Parathyroid adenoma (tissue), 2 donors: ENCODE data around the gene PLEKHG2.

Experiments
- H2AFZ ChIP-seq: fragments of 300-600 bp; sonication (generic); one replicate; pipeline ENCODE4 v1.7.0; 2017; ENCODE audit warnings: antibody characterized with exemption, mild to moderate bottlenecking
- H3K27ac ChIP-seq: fragments of 300-600 bp; sonication (generic); one replicate; pipeline ENCODE4 v1.7.0; 2017
- H3K27me3 ChIP-seq: fragments of 300-600 bp; sonication (generic); one replicate; pipeline ENCODE4 v1.7.0; 2017; ENCODE audit warnings: low read length; ENCODE audit not compliant: control insufficient read depth, insufficient read depth
- H3K36me3 ChIP-seq: fragments of 300-600 bp; sonication (generic); one replicate; pipeline ENCODE4 v1.7.0; 2017; ENCODE audit warnings: low read length; ENCODE audit not compliant: control insufficient read depth, insufficient read depth
- H3K4me1 ChIP-seq: fragments of 300-600 bp; sonication (generic); one replicate; pipeline ENCODE4 v1.7.0; 2017; ENCODE audit warnings: control low read depth
- H3K4me2 ChIP-seq: fragments of 300-600 bp; sonication (generic); one replicate; pipeline ENCODE4 v1.7.0; 2017; ENCODE audit warnings: low read length
- H3K4me3 ChIP-seq: fragments of 300-600 bp; sonication (generic); one replicate; pipeline ENCODE4 v1.7.0; 2017; ENCODE audit warnings: low read depth, low read length
- H3K79me2 ChIP-seq: fragments of 300-600 bp; sonication (generic); one replicate; pipeline ENCODE4 v1.7.0; 2017; ENCODE audit warnings: control low read depth
- H3K9ac ChIP-seq: fragments of 300-600 bp; sonication (generic); one replicate; pipeline ENCODE4 v1.7.0; 2017; ENCODE audit warnings: mild to moderate bottlenecking
- H3K9me3 ChIP-seq: fragments of 300-600 bp; sonication (generic); one replicate; pipeline ENCODE4 v1.7.0; 2017; ENCODE audit warnings: low read length; ENCODE audit not compliant: control insufficient read depth
- CTCF ChIP-seq: fragments of 300-600 bp; sonication (generic); IDR thresholded peaks from one replicate; pipeline ENCODE4 v1.7.0; 2017; ENCODE audit warnings: antibody characterized with exemption, mild to moderate bottlenecking
- donor health status: primary hyperparathyroidism.

Gene PLEKHG2

GRCh38 chr19:39472746-39473442 is 60.4 kb downstream of the PLEKHG2 start:
- H3K4me2 ChIP-seq = no peak overlapping the region
- H2AFZ ChIP-seq = no peak overlapping the region
- TF ChIP-seq CTCF = no peak
- no peak overlapping the region for H3K27ac ChIP-seq
- H3K9ac ChIP-seq = no peak overlapping the region
- no peak overlapping the region for H3K4me3 ChIP-seq
- H3K4me1 ChIP-seq = no peaks in the 10 kb centered on the region
- no peaks in the 10 kb centered on the region for H3K36me3 ChIP-seq
- peaks cover 10% of the 10 kb centered on the region for H3K79me2 ChIP-seq
- H3K9me3 ChIP-seq = no peaks in the 10 kb centered on the region
- no peaks in the 10 kb centered on the region for H3K27me3 ChIP-seq

- Histone ChIP-seq H3K4me2 (no peak overlapping the region), H2AFZ (no peak overlapping the region), H3K9ac (no peak overlapping the region), H3K4me3 (no peak overlapping the region), H3K4me1 (no peaks in the 10 kb centered on the region), H3K27ac (no peak overlapping the region), H3K27me3 (no peaks in the 10 kb centered on the region), H3K36me3 (no peaks in the 10 kb centered on the region), H3K9me3 (no peaks in the 10 kb centered on the region), H3K79me2 (peaks cover 6% of the 10 kb centered on the region)
- no peak for TF ChIP-seq CTCF
These were observed 61.0 kb downstream of the PLEKHG2 start for GRCh38 chr19:39473443-39473960.

- Histone ChIP-seq H3K36me3 (no peaks in the 10 kb centered on the region), H3K4me3 (no peak overlapping the region), H3K27me3 (no peaks in the 10 kb centered on the region), H3K4me1 (no peaks in the 10 kb centered on the region), H3K9me3 (no peaks in the 10 kb centered on the region), H2AFZ (no peak overlapping the region), H3K9ac (no peak overlapping the region), H3K4me2 (no peak overlapping the region), H3K79me2 (no peaks in the 10 kb centered on the region), H3K27ac (peak overlapping the region; percentile 4)
- peak; percentile 84 for TF ChIP-seq CTCF
These were observed 61.7 kb downstream of the PLEKHG2 start for GRCh38 chr19:39474139-39474620.

- no peak for TF ChIP-seq CTCF
- no peaks in the 10 kb centered on the region for H3K36me3 ChIP-seq
- no peak overlapping the region for H3K9ac ChIP-seq
These were observed 63.3 kb downstream of the PLEKHG2 start for GRCh38 chr19:39475748-39476147.

More at GRCh38 chr19:39475748-39476147, 63.3 kb downstream of the PLEKHG2 start:
- Histone ChIP-seq H3K4me1 (peaks cover 5% of the 10 kb centered on the region), H3K79me2 (peaks cover under 1% of the 10 kb centered on the region), H3K27ac (no peak overlapping the region), H2AFZ (no peak overlapping the region), H3K27me3 (no peaks in the 10 kb centered on the region), H3K4me3 (no peak overlapping the region), H3K4me2 (no peak overlapping the region), H3K9me3 (no peaks in the 10 kb centered on the region)
